DND-41 (cell line): ENCODE data around the gene KNCN.

Experiments
- ATAC-seq: fragments of 200-7000 bp; cut with Tn5 transposase; 3 replicates; pipeline ENCODE4 v1.9.1; 2021; ENCODE audit warnings: low read depth; ENCODE audit not compliant: insufficient read depth
- DNase-seq: peaks from one replicate; pipeline ENCODE4 v3.0.0-alpha.2; 2020
- H2AFZ ChIP-seq: 2 replicates; pipeline ENCODE4 v1.6.0; 2012; ENCODE audit warnings: low read depth, low read length
- H3K27ac ChIP-seq: 2 replicates; pipeline ENCODE4 v1.5.1; 2012; ENCODE audit warnings: low read length, inconsistent platforms
- H3K27me3 ChIP-seq: fragments of 200-600 bp; sonication (generic); 2 replicates; pipeline ENCODE4 v1.6.0; 2012; ENCODE audit warnings: low read length, mild to moderate bottlenecking, inconsistent platforms; ENCODE audit not compliant: insufficient read depth, poor library complexity
- H3K36me3 ChIP-seq: 2 replicates; pipeline ENCODE4 v1.5.1; 2012; ENCODE audit warnings: low read length, inconsistent platforms; ENCODE audit not compliant: insufficient read depth
- H3K4me1 ChIP-seq: 2 replicates; pipeline ENCODE4 v1.5.1; 2012; ENCODE audit warnings: mild to moderate bottlenecking, low read length; ENCODE audit not compliant: insufficient read depth
- H3K4me2 ChIP-seq: 2 replicates; pipeline ENCODE4 v1.6.0; 2012; ENCODE audit warnings: mild to moderate bottlenecking, moderate library complexity, low read length, inconsistent platforms; ENCODE audit not compliant: insufficient read depth
- H3K4me3 ChIP-seq, 2 experiments: fragments of 200-600 bp in 1 of 2; shearing (Covaris generic) in 1 of 2; 2 replicates each; pipeline ENCODE4 v1.5.1; 2012 to 2016; ENCODE audit warnings: inconsistent platforms in 2 of 2, low read length in 2 of 2, mild to moderate bottlenecking in 2 of 2, low read depth in 1 of 2, moderate library complexity in 1 of 2
- H3K79me2 ChIP-seq: 2 replicates; pipeline ENCODE4 v1.6.0; 2012; ENCODE audit warnings: low read length, inconsistent platforms; ENCODE audit not compliant: insufficient read depth
- H3K9ac ChIP-seq: 2 replicates; pipeline ENCODE4 v1.6.0; 2012; ENCODE audit warnings: low read depth, mild to moderate bottlenecking, inconsistent platforms, low read length, moderate library complexity
- H3K9me3 ChIP-seq: 2 replicates; pipeline ENCODE4 v1.5.1; 2012; ENCODE audit warnings: low read length, moderate library complexity, mild to moderate bottlenecking, inconsistent platforms; ENCODE audit not compliant: insufficient read depth, severe bottlenecking
- H4K20me1 ChIP-seq: 2 replicates; pipeline ENCODE4 v1.6.0; 2012; ENCODE audit warnings: low read length; ENCODE audit not compliant: insufficient read depth
- EZH2 ChIP-seq: IDR thresholded peaks from 3 replicates; pipeline ENCODE4 v1.6.1; 2012; ENCODE audit warnings: borderline replicate concordance, low read depth, mild to moderate bottlenecking, moderate library complexity, low read length, inconsistent platforms; ENCODE audit not compliant: severe bottlenecking
- TF ChIP-seq, protein P1 (sequence below): IDR thresholded peaks from 2 replicates; pipeline ENCODE4 v1.5.1; 2012; ENCODE audit warnings: borderline replicate concordance, low read length, moderate library complexity, mild to moderate bottlenecking; ENCODE audit not compliant: poor library complexity, severe bottlenecking; ENCODE audit errors: extremely low read depth

The KNCN gene

DNA sequence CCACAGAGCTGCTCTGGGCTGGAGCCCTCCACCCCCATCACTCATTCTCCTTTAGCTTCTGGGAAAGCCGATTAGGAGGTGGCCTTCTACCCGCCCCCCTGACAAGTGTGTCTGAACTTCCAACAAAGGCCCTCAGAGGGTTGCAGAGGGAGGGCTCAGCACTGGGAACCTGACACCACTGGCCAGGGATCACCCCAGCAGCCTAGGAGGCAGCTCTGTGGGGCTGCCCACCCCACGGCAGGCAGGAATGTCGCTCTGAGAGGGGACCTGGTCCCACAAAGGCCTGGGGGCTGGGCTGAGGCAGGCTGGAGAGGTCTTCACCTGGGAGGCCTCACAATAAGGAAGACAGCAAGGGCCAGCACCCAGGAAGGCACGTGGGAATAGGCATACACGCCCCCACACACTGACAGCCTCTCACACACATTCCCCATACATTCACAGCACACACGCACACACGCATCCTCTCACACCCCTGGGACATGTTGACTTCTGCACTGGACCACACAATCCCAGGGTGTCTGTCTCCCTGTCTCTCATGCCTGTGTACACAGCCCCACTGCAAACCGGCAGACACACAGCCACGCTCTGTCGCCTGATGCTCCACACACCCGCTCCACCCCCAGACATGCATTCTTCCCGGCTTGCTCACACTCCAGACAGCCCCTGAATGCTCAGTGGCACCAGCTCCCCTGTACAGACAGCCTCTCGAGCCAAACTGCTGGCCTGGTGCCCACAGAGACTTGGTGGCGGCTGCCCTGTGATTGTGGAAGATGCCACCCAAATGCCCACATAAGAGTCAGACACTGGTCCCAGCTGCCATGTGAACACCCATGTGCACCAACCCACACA lies 31.2 kb downstream of the KNCN start:
- no peak overlapping the region for H3K4me3 ChIP-seq
- no peaks in the 10 kb centered on the region for H3K79me2 ChIP-seq
- no peak overlapping the region for H3K27ac ChIP-seq
- H3K9me3 ChIP-seq: no peaks in the 10 kb centered on the region
- DNase-seq (no peak), ATAC-seq (no peak)
- H3K4me2 ChIP-seq: no peak overlapping the region
- TF ChIP-seq, protein P1, sequence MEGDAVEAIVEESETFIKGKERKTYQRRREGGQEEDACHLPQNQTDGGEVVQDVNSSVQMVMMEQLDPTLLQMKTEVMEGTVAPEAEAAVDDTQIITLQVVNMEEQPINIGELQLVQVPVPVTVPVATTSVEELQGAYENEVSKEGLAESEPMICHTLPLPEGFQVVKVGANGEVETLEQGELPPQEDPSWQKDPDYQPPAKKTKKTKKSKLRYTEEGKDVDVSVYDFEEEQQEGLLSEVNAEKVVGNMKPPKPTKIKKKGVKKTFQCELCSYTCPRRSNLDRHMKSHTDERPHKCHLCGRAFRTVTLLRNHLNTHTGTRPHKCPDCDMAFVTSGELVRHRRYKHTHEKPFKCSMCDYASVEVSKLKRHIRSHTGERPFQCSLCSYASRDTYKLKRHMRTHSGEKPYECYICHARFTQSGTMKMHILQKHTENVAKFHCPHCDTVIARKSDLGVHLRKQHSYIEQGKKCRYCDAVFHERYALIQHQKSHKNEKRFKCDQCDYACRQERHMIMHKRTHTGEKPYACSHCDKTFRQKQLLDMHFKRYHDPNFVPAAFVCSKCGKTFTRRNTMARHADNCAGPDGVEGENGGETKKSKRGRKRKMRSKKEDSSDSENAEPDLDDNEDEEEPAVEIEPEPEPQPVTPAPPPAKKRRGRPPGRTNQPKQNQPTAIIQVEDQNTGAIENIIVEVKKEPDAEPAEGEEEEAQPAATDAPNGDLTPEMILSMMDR: no peak
- TF ChIP-seq EZH2: no peak
- no peak overlapping the region for H3K9ac ChIP-seq
- peaks cover 3% of the 10 kb centered on the region; the same call in 1 of the 2 replicates for H4K20me1 ChIP-seq
- no peaks in the 10 kb centered on the region for H3K4me1 ChIP-seq
- no peak overlapping the region for H2AFZ ChIP-seq
- H3K36me3 ChIP-seq: no peaks in the 10 kb centered on the region
- H3K27me3 ChIP-seq: peaks cover 38% of the 10 kb centered on the region

DNA sequence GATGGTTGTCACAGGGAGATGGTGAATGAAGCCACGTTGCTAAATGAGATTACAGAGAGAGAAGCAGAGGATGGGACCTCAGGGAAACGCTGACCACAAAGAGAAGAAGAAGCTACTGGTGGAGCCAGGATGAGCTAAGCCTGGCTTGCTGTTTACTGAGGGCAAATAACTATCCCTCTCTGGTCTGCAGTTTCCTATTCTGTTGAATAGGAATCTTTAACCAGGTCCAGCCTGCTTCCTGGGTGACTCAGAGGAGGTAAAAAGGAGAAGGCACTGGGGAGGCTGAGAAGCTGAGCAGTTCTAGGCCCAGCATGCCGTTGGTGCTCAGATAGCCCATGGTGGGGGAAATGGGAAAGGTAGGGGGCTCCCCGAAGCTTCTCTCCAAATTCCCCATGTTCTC lies 32.2 kb downstream of the KNCN start:
- H3K4me1 ChIP-seq: no peaks in the 10 kb centered on the region
- no peak overlapping the region for H3K9ac ChIP-seq
- H2AFZ ChIP-seq: no peak overlapping the region
- no peak overlapping the region for H3K4me2 ChIP-seq
- peaks cover 3% of the 10 kb centered on the region; the same call in 1 of the 2 replicates for H4K20me1 ChIP-seq
- no peaks in the 10 kb centered on the region for H3K9me3 ChIP-seq
- H3K36me3 ChIP-seq: no peaks in the 10 kb centered on the region
- ATAC-seq (no peak), DNase-seq (no peak)
- H3K27me3 ChIP-seq: peaks cover 42% of the 10 kb centered on the region
- TF ChIP-seq, protein P1: no peak
- TF ChIP-seq EZH2: no peak
- no peak overlapping the region for H3K27ac ChIP-seq
- no peak overlapping the region for H3K4me3 ChIP-seq
- H3K79me2 ChIP-seq: no peaks in the 10 kb centered on the region

DNA sequence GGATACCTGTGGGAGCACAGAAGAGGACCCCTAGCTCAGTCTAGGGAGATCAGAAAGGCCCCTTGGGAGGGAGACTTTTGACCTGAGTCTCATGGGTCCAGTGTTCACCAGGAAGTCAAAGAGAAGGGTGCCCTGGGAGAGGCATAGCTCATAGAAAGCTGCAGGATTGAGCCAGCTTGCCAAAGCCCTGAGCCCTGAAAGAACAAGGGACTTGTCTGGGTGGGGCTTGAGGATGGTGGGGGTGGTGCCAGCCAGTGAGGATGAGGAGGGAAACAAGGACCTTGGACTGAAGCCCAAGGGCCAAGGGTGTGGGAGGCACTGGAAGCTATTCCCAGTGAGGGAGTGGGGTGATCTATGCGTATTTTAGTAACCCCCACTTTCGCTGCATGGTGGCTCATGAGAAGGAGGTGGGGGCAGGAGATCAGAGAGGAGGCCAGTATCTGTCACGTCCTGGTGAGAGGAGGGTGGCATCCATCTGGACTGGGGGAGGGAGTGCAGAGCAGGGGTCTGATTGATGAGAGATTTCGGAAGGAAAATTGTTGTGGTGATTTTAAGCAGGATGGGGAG lies 33.4 kb downstream of the KNCN start:
- H3K4me3 ChIP-seq: no peak overlapping the region
- peaks cover 3% of the 10 kb centered on the region; the same call in 1 of the 2 replicates for H4K20me1 ChIP-seq
- no peaks in the 10 kb centered on the region for H3K36me3 ChIP-seq
- DNase-seq: no peak
- no peak overlapping the region for H3K4me2 ChIP-seq
- H3K9me3 ChIP-seq: no peaks in the 10 kb centered on the region
- no peak for ATAC-seq
- H3K27ac ChIP-seq: no peak overlapping the region
- no peaks in the 10 kb centered on the region for H3K4me1 ChIP-seq
- peaks cover 37% of the 10 kb centered on the region for H3K27me3 ChIP-seq
- no peaks in the 10 kb centered on the region for H3K79me2 ChIP-seq
- no peak overlapping the region for H2AFZ ChIP-seq
- no peak overlapping the region for H3K9ac ChIP-seq
- TF ChIP-seq, protein P1: no peak
- TF ChIP-seq EZH2: no peak
